ENCODE measurements around the gene CEBPG.
A peak's percentile ranks its signal among the peaks of the same experiment; 100 is the strongest.

CEBPG gene

DNA sequence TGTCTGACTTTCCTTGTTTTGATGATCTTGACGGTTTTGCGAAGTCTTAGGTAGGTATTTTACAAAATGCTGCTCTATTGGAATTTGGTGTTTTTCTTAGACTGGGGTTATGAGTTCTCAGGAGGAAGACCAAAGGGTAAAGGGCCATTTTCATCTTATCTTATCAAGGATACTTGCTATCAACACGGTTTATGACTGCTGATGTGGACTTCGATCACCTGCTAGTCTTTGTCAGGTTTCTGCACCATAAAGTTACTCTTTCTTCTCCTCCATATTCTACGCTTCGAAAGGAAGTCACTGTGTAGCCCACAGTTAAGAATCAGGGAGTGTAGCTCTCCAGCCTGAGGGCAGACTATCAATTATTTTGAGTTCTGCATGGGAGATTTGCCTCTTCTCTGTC is 7.4 kb upstream of the CEBPG start:
- no peaks in the 10 kb centered on the region for H3K9me3 ChIP-seq (ENCODE audit: control insufficient read depth, insufficient read depth, low read length)
- H3K9ac ChIP-seq (ENCODE audit: low read depth, low read length), result no peak overlapping the region
- no peaks in the 10 kb centered on the region for H3K4me1 ChIP-seq (ENCODE audit: insufficient read depth, low read length)
- H3K36me3 ChIP-seq (ENCODE audit: insufficient read depth, low read length), result no peaks in the 10 kb centered on the region

DNA sequence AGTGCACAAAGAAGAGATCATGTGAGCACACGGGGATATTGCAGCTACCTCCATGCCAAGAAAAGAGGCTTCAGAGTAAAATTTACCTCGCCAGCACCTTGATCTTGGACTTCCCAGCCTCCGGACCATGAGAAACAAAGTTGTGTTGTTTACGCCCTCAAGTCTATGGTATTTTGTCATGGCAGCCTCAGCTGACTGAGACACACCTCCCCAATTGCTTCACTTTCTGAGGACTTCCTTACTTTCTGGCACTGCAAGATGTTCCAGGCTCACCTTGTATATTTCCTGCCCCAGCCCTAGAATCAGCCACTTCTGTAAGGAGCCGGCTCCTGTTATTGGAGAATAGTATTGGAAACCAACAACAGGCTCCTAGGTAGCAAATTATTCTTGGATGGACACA is 6.6 kb upstream of the CEBPG start:
- no peaks in the 10 kb centered on the region for H3K4me1 ChIP-seq (ENCODE audit: insufficient read depth, low read length)

DNA sequence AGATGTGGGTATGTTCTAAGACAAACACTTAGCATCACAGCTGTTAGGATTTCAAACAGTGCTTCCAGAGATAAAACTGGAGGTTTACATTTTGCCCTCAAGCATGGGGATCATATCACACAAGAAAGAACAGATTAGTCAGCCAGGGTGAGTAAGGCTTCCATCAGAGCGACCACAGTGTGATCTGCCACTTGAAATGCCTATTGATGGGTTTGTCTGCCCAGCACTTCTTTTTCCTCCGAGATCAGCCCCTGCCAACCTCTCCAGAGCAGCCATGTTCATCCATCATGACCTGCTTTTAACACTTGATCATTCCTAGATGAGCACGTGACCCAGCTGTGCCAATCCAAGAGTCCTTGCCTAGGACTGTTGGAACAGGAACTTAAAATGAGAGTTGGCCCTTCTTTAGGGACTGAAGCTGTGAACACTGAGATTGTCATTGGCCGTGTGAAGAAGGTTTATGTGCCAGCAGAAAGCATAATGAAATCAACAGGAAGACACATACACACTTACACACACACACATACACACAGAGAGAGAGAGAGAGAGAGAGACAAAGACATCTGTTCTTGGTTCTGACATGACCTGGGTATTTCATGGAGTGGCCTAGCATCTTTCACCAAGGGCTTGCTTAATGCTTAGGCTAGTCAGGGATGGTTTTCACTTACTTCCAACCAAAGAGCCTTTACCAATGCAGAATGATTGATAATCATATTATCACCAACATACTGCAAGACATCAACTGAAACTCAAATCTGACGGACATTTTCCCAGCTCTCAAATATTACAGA is 5.2 kb upstream of the CEBPG start:
- H3K36me3 ChIP-seq (ENCODE audit: insufficient read depth, low read length), result no peaks in the 10 kb centered on the region
- no peak overlapping the region for H3K9ac ChIP-seq (ENCODE audit: low read depth, low read length)
- no peaks in the 10 kb centered on the region for H3K9me3 ChIP-seq (ENCODE audit: control insufficient read depth, insufficient read depth, low read length)
- H3K4me1 ChIP-seq (ENCODE audit: insufficient read depth, low read length), result no peaks in the 10 kb centered on the region

More for the DNA sequence above, 6.6 kb upstream of the CEBPG start:
- no peaks in the 10 kb centered on the region for H3K9me3 ChIP-seq (ENCODE audit: control insufficient read depth, insufficient read depth, low read length)
- no peak overlapping the region for H3K9ac ChIP-seq (ENCODE audit: low read depth, low read length)
- no peaks in the 10 kb centered on the region for H3K36me3 ChIP-seq (ENCODE audit: insufficient read depth, low read length)

- Histone ChIP-seq H3K9ac (ENCODE audit: low read depth, low read length) (no peak overlapping the region), H3K36me3 (ENCODE audit: insufficient read depth, low read length) (no peaks in the 10 kb centered on the region), H3K4me1 (ENCODE audit: insufficient read depth, low read length) (peaks cover 10% of the 10 kb centered on the region), H3K9me3 (ENCODE audit: control insufficient read depth, insufficient read depth, low read length) (no peaks in the 10 kb centered on the region)
These were observed 2.7 kb upstream of the CEBPG start for GRCh38 chr19:33370783-33371182.

DNA sequence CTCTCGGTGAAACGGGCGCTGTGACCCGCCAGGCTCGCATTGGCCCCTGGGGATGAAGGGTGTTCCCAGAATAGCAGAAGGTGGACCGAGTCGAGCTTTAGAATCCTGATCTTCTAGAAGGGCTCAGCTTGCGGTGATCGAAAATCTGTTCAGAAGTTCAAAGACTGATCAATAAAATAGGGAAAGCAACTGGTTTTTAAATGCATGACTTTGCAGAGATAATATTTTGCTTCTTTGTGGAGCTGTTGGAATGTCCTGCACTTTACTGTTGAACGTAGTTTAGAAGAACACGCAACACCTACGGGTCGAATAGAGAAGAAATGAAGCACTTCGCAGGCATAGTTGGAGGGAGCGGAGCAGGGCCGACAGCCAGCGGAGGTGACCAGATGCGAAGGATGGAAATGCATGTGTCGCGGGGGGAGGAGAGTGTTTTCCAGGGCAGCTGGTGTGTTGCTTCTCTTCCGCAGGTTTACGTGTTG is 766 bp downstream of the CEBPG start:
- Histone ChIP-seq H3K36me3 (ENCODE audit: insufficient read depth, low read length) (no peaks in the 10 kb centered on the region), H3K9me3 (ENCODE audit: control insufficient read depth, insufficient read depth, low read length) (no peaks in the 10 kb centered on the region), H3K4me1 (ENCODE audit: insufficient read depth, low read length) (peaks cover 20% of the 10 kb centered on the region), H3K9ac (ENCODE audit: low read depth, low read length) (peak overlapping the region; percentile 91)

DNA sequence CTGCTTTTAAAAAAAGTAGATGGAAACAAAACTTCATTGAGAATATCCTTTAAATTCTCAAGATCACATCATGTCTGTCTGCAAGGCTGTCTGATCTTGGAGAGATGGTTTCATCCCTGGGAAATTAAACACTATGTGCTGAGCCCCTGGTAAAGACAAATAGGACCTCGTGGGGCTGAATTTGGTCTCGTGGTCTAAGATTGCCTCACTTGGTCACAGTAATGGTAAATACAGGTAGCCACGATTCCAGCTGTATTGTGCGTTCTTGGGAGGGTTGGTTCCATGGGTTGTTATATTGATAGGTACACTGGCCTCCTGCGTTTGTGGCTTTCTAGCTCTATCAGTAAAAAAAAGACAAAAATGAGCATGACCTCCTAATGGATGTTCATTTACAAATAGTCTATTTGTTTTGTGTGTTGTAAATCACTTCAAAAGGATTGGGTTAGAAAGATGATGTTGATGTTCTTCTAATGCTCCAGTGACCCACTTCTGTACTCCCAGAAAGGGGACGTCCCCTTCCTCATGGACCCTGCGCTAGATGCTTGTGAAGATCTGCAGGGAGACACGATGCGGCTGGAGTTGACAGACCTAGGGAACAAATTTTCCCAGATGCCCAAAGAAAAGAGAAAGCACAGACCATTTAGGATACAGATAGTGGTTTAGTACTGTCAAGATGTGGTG is 1.8 kb downstream of the CEBPG start:
- H3K9me3 ChIP-seq (ENCODE audit: control insufficient read depth, insufficient read depth, low read length), result no peaks in the 10 kb centered on the region
- no peaks in the 10 kb centered on the region for H3K36me3 ChIP-seq (ENCODE audit: insufficient read depth, low read length)
- peak overlapping the region; percentile 91 for H3K9ac ChIP-seq (ENCODE audit: low read depth, low read length)
- peaks cover 20% of the 10 kb centered on the region for H3K4me1 ChIP-seq (ENCODE audit: insufficient read depth, low read length)

- Histone ChIP-seq H3K9ac (ENCODE audit: low read depth, low read length) (no peak overlapping the region), H3K9me3 (ENCODE audit: control insufficient read depth, insufficient read depth, low read length) (no peaks in the 10 kb centered on the region)
These were observed 2.3 kb downstream of the CEBPG start for GRCh38 chr19:33375837-33376159.

DNA sequence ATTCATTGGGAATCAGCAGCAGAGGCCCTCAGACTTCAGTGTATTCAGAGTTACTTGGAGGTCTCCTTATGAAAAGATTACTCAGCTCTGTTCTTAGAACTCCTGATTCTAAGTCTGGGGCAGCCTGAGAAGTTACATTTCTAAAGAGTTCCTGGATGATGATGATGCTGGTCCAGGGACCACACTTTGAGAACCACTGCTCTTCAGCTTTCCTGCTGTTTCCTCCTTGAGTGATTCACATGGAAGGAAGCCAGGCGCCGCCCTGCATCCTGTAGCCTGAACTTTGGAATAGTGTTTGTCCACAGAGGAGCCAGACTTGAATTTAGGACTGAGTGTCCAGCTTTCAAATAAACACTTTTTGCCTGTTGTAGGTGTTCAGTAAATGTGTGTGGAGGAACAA is 2.9 kb downstream of the CEBPG start:
- H3K4me1 ChIP-seq (ENCODE audit: insufficient read depth, low read length), result peaks cover 23% of the 10 kb centered on the region
- no peaks in the 10 kb centered on the region for H3K9me3 ChIP-seq (ENCODE audit: control insufficient read depth, insufficient read depth, low read length)
- H3K9ac ChIP-seq (ENCODE audit: low read depth, low read length), result no peak overlapping the region
- no peaks in the 10 kb centered on the region for H3K36me3 ChIP-seq (ENCODE audit: insufficient read depth, low read length)

More at GRCh38 chr19:33375837-33376159, 2.3 kb downstream of the CEBPG start:
- Histone ChIP-seq H3K36me3 (ENCODE audit: insufficient read depth, low read length) (no peaks in the 10 kb centered on the region), H3K4me1 (ENCODE audit: insufficient read depth, low read length) (peaks cover 20% of the 10 kb centered on the region)

DNA sequence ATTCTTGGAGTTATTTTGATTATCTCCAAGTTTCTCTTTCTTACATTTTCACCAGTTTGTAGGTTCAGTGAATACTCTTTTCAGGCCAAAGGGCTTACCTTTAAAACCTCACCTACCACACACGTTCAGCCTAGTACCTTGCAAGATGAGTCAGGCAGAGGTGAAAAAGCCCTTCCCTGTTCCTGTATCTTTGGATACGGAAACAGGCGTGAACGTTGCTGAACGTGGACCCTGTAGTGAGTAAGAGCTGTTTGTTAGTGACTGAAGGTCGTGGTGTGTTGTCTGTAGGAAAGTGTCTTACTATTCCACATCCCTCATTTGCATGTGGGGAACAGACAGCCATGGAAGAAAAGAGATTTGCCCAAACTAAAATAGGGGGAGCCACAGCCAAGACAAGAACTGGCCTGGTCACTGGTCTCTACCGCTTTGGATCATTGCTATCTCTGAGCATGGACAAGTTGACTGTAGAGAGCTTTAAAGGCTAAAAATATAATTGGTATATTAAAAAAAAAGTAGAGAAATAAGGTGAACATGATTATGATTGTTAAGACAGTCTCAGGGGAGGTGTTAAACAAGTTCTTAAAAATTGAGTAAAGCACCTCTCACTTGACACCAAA is 3.5 kb downstream of the CEBPG start:
- Histone ChIP-seq H3K4me1 (ENCODE audit: insufficient read depth, low read length) (peaks cover 24% of the 10 kb centered on the region), H3K9ac (ENCODE audit: low read depth, low read length) (no peak overlapping the region), H3K36me3 (ENCODE audit: insufficient read depth, low read length) (no peaks in the 10 kb centered on the region), H3K9me3 (ENCODE audit: control insufficient read depth, insufficient read depth, low read length) (no peaks in the 10 kb centered on the region)

DNA sequence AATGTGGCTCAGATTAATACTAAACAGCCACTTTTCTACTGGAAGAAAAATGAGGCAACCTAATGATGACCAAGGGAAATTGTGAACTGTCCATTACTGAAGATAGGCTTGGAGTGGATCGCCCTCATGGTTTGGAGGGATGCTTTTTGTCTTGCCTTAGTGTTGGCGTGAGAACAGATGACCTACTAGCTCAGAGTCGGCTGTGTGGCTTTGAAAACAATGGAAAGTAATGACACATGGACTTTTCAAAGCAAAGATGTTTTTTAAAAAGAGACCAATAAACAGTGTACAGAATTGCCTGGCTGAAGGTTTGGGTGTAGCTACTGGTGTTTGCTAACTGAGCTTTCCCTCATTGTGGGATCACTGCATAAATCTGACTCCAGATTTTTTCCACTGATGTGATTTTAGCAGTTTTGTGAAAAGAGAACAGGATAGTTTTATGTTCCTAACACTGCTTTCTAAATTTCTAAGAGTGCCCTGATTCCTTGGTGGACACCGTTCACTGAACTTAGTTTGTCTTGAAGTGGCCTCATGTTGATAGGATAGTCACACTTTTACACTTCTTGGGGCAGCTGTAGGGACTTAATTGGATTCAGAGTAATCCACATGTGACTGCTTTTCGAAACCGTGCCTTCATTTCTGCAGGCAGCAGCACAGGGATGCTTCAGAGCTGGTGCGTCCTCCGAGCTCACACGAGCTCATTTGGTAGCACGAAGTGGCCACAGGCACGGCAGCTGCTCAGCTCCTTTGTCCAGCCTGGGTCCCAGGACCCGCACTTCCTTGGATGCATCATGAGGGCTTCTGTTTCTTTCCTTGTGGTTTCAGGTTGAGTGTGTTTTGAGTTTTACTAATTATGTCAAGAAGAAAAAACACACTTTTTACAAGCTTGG is 4.3 kb downstream of the CEBPG start:
- Histone ChIP-seq H3K9ac (ENCODE audit: low read depth, low read length) (no peak overlapping the region), H3K9me3 (ENCODE audit: control insufficient read depth, insufficient read depth, low read length) (no peaks in the 10 kb centered on the region), H3K36me3 (ENCODE audit: insufficient read depth, low read length) (no peaks in the 10 kb centered on the region), H3K4me1 (ENCODE audit: insufficient read depth, low read length) (peaks cover 24% of the 10 kb centered on the region)

GRCh38 chr19:33379151-33379829 is 5.8 kb downstream of the CEBPG start:
- peaks cover 24% of the 10 kb centered on the region for H3K4me1 ChIP-seq (ENCODE audit: insufficient read depth, low read length)
- H3K9me3 ChIP-seq (ENCODE audit: control insufficient read depth, insufficient read depth, low read length), result no peaks in the 10 kb centered on the region
- no peaks in the 10 kb centered on the region for H3K36me3 ChIP-seq (ENCODE audit: insufficient read depth, low read length)

GRCh38 chr19:33381101-33381500 is 7.6 kb downstream of the CEBPG start:
- 0 out of 2 replicates have a peak, but pooled peaks cover 2% of the 10 kb centered on the region for H3K36me3 ChIP-seq (ENCODE audit: insufficient read depth, low read length)
- H3K9me3 ChIP-seq (ENCODE audit: control insufficient read depth, insufficient read depth, low read length), result no peaks in the 10 kb centered on the region
- peaks cover 13% of the 10 kb centered on the region for H3K4me1 ChIP-seq (ENCODE audit: insufficient read depth, low read length)
- no peak overlapping the region for H3K9ac ChIP-seq (ENCODE audit: low read depth, low read length)

More at GRCh38 chr19:33379151-33379829, 5.8 kb downstream of the CEBPG start:
- no peak overlapping the region for H3K9ac ChIP-seq (ENCODE audit: low read depth, low read length)

GRCh38 chr19:33382006-33382405 is 8.5 kb downstream of the CEBPG start:
- no peaks in the 10 kb centered on the region for H3K9me3 ChIP-seq (ENCODE audit: control insufficient read depth, insufficient read depth, low read length)
- H3K4me1 ChIP-seq (ENCODE audit: insufficient read depth, low read length), result peaks cover 13% of the 10 kb centered on the region
- 0 out of 2 replicates have a peak, but pooled peaks cover 2% of the 10 kb centered on the region for H3K36me3 ChIP-seq (ENCODE audit: insufficient read depth, low read length)
- H3K9ac ChIP-seq (ENCODE audit: low read depth, low read length), result no peak overlapping the region

Data from ES-I3 (cell line).